GM21381 (cell line): ENCODE measurements around the gene MSH2.

Experiments
- ATAC-seq: cut with Tn5 transposase; IDR thresholded peaks from one replicate; pipeline ENCODE4 v1.9.1; 2021; ENCODE audit warnings: mild to moderate bottlenecking, moderate library complexity; ENCODE audit not compliant: unreplicated experiment

The MSH2 gene

DNA sequence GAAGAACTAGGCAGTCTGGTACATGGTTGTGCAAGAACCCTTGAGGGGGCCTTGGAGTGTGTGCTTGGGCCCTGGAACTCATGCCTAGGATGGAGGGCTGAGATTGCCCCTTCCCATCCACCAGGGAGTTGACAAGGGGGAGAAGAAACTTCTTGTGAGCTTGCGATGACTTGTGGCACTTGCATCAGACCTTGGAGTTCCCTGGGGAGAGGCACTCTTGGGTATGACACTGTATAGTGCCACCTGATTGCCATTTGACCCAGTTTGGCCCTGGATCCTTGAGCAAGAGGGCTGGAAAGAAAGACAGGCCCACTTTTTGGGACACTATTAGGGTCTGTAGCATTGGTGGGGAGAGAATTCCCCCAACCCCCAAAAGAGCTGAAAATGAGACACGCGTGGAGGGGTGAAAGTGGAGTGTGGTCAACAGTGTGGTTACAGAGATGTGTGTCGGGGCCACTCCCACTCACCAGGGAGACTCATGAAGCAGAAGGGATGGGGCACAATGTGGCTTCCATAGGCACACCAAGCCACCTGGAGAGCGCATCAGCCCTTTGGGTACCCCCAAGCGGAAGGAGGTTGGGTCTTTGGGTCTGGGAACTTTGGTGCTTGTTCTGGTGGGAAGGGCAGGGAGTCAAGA lies 101.3 kb downstream of the MSH2 start:
- ATAC-seq: peak; percentile 20

DNA sequence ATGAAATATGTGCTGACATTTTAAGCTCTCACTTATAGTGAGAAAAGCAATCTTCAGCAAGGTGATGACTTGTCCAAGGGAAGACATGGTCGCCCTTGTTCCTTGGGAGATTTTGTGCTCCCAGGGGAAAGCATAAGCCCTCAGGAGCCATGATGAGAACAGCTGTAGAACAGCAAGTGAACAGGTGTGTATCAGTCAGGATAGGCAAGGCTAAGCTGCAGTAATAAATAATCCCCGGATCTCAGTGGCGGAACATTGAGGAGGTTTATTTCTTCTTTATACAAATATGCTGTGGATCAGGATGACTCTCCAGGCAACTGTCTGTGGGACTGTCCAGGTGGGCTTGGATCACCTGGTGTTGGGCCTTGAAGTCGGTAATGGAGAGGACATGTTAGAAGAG lies 103.1 kb downstream of the MSH2 start:
- no peak for ATAC-seq

GRCh38 chr2:47506436-47506835 lies 103.5 kb downstream of the MSH2 start:
- ATAC-seq: no peak

GRCh38 chr2:47508080-47508479 lies 105.1 kb downstream of the MSH2 start:
- no peak for ATAC-seq

- no peak for ATAC-seq
These were observed 105.7 kb downstream of the MSH2 start for GRCh38 chr2:47508641-47509040.

DNA sequence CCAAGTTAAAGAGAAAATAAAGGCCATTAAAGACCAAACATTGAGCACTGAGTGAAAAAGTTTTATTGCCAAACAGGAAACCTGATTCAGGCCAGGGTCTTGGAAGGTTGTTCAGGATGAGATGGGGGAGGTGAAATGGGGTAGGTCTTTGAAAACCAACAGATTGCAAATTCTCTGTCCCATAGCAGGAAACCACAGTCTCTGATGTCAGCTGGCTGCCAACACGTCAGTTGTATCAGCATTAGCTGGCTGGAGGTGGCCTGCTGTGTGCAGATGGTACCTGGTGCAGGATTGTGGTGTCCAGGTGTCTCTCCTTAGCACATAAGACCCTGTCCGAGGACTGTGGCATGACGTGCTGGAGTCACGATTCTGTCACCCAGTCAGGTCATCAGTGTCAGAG lies 106.3 kb downstream of the MSH2 start:
- ATAC-seq: no peak

DNA sequence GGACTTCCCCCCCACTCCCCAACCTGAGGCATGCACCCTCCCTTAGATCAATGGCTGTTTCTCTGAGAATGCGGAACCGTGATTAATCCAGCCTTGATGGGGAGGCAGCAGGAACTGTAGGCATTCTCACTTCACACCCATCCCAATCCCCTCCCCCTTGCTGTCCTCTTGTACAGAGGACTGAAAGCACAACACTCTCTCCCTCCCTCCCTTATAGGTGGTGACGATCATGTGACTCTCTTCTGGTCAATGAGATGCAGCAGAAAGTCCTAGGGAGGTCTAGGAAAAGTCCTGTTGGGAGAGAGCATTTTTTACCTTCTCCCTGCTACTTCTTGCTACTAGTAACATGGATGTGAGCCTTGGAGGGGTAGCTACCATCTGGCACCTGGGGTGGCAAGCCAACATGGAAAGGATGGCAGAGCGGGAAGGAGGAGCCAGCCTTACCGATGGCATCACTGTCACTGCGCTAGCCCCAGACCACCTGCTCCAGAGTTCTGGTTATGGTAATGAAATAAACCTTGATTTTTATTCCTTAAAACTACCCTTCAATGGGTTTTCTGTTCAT lies 106.9 kb downstream of the MSH2 start:
- no peak for ATAC-seq

- ATAC-seq: no peak
These were observed 107.8 kb downstream of the MSH2 start for GRCh38 chr2:47510745-47511144.

- ATAC-seq: no peak
These were observed 109.7 kb downstream of the MSH2 start for GRCh38 chr2:47512581-47513083.

DNA sequence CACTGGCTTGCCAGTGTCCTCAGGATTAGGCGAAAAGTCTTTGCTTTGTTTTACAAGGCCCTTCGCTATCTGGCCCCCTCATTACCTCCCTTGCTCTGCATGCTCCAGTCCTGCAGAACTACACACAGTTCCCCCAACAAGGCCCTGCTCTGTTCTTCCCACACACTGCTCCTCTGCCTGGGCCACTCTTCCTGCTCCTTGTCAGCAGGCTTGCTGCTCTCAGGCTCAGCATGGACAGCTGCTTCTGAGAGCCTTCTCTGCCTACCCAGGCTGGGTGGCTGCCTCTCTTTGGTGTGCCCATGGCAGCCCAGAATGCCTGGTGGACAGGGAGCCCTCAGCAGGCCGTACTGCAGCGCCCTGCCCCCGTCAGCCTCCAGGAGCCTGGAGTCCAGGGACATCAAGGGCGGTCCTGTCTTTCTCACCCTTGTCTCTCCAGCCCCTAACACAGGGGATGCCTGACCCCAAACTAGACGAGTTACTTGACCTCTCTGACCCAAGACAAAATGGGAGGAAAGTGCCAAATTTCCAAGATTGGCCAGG lies 111.1 kb downstream of the MSH2 start:
- ATAC-seq: no peak

DNA sequence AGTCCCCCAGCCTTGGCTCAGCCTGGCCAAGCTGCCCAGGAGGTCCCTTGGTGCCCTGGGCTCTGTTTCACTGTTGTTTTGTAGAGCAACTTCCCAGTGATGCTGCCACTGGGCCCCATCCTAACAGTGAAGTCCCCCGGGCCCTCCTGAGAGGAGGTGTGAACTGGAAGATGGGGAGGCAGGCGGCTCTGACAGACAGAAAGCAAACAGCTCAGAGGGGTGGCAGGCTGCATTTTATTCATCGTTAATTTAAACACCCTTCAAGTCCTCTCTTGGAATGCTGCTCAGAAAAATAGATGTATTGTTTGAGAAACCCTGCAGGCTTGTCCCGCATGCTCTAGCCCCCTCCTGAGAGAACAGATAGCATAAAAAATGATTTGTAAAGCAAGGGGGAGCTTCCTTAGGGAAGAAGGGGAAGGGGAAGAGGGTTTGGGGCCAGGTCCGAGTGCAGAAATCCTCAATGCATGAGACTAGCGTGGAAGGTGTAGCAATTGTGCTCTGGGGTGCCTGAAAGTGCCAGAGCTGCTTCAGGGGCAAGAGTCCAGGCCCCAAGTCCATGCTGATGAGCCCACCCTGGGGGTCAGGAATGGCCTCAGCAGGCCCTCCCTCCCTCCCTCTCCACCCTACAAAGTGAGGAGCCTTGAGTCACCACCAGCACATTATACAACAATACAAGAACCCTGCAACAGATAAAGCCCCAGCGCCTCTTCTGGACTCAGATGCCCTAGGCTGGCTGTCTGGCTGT lies 113.6 kb downstream of the MSH2 start:
- ATAC-seq: no peak

GRCh38 chr2:47518497-47519146 lies 115.7 kb downstream of the MSH2 start:
- ATAC-seq: no peak

GRCh38 chr2:47519147-47519537 lies 116.2 kb downstream of the MSH2 start:
- no peak for ATAC-seq

- no peak for ATAC-seq
These were observed 116.8 kb downstream of the MSH2 start for GRCh38 chr2:47519604-47520301.

- no peak for ATAC-seq
These were observed 117.3 kb downstream of the MSH2 start for GRCh38 chr2:47520302-47520630.

DNA sequence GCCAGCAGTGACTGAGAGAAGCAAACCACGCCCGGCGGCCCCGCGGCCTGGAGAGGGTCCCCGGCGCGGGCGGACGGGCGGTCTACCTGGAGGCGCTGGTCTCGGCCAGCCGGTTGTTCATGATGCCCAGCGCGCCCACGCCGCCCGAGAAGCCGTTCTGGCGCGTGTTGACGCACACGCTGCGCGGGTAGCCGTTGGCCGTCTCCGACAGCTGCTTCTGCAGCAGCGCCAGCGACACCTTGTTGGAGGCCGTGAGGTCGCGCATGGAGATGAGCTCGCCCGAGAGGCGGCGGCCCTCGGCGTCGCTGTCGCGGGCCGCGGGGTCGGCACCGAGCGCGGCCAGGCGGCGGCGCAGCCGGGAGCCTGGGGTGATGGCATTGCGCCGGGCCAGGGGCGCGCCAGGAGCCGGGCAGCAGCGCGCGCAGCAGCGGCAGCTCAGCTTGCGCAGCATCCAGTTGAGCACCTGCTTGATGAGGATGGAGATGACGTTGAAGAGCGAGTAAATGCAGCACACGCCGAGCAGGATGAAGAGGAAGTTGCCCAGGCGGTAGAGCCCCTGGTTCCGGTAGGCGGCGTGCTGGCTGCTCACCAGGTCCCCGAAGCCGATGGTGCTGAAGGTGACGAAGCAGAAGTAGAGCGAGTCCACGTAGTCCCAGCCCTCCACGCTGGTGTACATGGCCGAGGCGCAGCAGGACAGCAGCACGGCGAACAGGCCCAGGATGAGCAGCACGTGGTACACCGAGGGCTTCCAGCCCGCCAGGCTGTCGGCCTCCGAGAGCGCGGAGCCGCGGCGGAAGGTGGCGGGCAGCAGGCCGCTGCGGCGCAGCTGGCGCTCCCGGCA lies 118.1 kb downstream of the MSH2 start:
- ATAC-seq: peak; percentile 79

DNA sequence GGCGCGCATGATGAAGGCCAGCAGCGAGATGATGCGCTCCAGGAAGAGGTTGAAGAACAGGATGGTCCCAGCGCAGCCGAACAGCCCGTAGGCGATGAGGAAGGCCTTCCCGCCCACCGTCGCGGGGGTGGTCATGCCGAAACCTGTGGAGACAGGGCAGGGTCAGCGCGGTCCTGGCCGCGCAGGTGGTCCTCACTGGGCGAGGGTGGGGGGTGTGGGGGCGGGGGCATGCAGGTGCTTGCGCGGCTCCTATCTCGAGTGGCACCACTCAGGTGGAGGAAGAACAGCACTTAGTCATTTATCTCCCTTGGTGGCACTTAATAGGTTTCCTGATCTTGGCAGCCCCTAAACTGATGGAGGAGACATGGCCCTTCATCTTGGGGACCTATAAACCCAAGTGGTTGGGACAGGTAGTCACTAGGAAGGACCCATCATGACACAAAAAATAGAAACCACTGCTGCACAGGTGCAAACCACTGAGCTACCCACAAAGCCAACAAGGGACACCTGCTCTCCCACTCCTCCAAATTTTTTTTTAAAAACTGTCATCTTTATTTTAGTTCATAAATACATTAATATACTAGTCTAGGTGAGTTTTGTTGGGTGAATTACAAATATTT lies 118.8 kb downstream of the MSH2 start:
- no peak for ATAC-seq

- ATAC-seq: no peak
These were observed 122.2 kb downstream of the MSH2 start for GRCh38 chr2:47525167-47525566.

GRCh38 chr2:47528455-47528854 lies 125.5 kb downstream of the MSH2 start:
- no peak for ATAC-seq

DNA sequence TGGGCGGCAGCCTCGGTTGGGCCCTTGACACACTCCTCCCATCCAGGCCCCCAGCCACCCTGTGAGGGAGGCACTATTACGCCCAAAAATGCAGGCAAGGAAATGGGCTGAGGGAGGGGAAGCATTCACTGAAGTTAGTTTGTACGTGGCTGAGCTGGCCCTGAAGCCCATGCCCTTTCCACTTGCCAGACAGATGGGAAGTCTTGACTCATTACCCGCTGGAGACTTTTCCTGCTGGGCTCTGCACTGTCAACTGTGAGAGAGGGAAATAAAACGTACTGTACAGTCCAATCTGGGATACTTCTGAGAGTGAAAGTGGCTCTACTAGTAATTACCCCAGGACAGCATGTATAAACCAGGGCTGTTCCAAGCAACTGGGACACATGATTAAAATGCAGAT lies 125.9 kb downstream of the MSH2 start:
- ATAC-seq: no peak
